Measurements from ENCODE around the gene BANF1. TPM values are rescaled to one million over a fixed set of nuclear protein-coding genes. Genes with fewer than 3 reads are reported as not detected.
A peak's percentile ranks its signal among the peaks of the same experiment; 100 is the strongest.

BANF1 gene
- total and polyA plus RNA-seq, 2 donors (not counting 1 experiment from before 2014, with no cell fraction given): 74.3 to 99.3 TPM

DNA sequence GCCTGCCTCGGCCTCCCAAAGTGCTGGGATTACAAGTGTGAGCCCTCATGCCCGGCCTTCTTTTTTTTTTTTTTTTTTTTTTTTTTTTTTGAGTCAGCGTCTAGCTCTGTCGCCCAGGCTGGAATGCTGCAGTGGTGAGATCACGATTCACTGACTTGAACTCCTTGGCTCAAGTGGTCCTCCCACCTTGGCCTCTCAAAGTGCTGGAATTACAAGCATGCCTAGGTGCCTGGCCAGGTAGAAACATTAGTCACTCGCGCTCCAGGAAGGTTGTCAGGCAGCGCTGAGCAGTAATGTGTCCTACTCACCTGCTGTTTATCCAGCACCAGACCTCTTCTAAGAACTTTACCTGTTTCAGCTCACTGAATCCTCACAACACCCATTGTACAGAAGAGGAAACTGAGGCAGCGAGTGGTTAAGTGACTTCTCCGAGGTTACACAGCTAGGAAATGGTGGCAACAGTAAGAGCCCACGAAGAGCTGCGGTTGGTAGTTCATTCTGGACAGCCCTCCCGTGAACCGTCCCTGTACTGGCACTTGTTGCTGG is 9.0 kb downstream of the BANF1 start:
- peaks cover 11 to 13% of the 10 kb centered on the region in 2 donors for H3K4me1 ChIP-seq (ENCODE audit: control insufficient read depth in 2 of 2, insufficient read depth in 2 of 2, low read length in 2 of 2)
- peaks cover under 1% of the 10 kb centered on the region for H4K20me1 ChIP-seq (ENCODE audit: control insufficient read depth, insufficient read depth, low read length, poor library complexity, severe bottlenecking)
- H2AFZ ChIP-seq (ENCODE audit: insufficient read depth, low read depth, low read length, poor library complexity, severe bottlenecking): peak overlapping the region; percentile 74
- Mint-ChIP-seq H3K27ac (no peak overlapping the region), H3K27me3 (peaks cover 8% of the 10 kb centered on the region), H3K9me3 (ENCODE audit: insufficient read depth) (no peaks in the 10 kb centered on the region), H3K4me1 (peaks cover 2% of the 10 kb centered on the region), H3K4me3 (no peak overlapping the region)
- H3K27ac ChIP-seq (ENCODE audit: low read length in 2 of 2): no peak overlapping the region
- peaks cover 0 to 12% (median 0%) of the 10 kb centered on the region in 3 donors for H3K9me3 ChIP-seq (ENCODE audit: control extremely low read depth in 1 of 3, control insufficient read depth in 2 of 3, insufficient read depth in 1 of 3, low read length in 2 of 3)
- peaks cover 0 to 29% (median 12%) of the 10 kb centered on the region in 4 experiments for H3K27me3 ChIP-seq (replicated peaks in 1 of 4; ENCODE audit: control extremely low read depth in 1 of 4, control insufficient read depth in 3 of 4, insufficient read depth in 4 of 4, low read length in 3 of 4)
- ATAC-seq (ENCODE audit: low read depth): no peak
- H3K4me2 ChIP-seq (replicated peaks; ENCODE audit: low read depth, low read length, poor library complexity, severe bottlenecking): peak overlapping the region; percentile 67
- DNase-seq: no peak
- CTCF ChIA-PET: interaction anchor here (1.6 kb wide), 1 partner anchor 12 kb away, joined by 4 read pairs; no protein-coding TSS in a partner anchor
- POLR2A ChIA-PET: no interaction called here
- peaks cover 5% of the 10 kb centered on the region for H3K79me2 ChIP-seq (ENCODE audit: control insufficient read depth, insufficient read depth, low read length)
- 63% methylated on average over 12 of the region's 14 CpGs for WGBS (ENCODE audit: insufficient coverage)
- TF ChIP-seq EZH2 (IDR thresholded peaks at IDR 0.05; ENCODE audit: borderline replicate concordance, insufficient read depth, low read depth, low read length, poor library complexity, severe bottlenecking): no peak
- intact Hi-C loops (cut with micrococcal nuclease): no loop called here
- peak overlapping the region in 1 of 5 experiments; percentile 20 for H3K4me3 ChIP-seq (ENCODE audit: control extremely low read depth in 1 of 5, extremely low read depth in 1 of 5, insufficient read depth in 1 of 5, low read depth in 2 of 5, low read length in 4 of 5)
- peaks cover 0 to 4% of the 10 kb centered on the region in 2 experiments for H3K36me3 ChIP-seq (replicated peaks in 1 of 2; ENCODE audit: control extremely low read depth in 1 of 2, control insufficient read depth in 1 of 2, extremely low read depth in 1 of 2, insufficient read depth in 2 of 2, low read length in 1 of 2)
- H3K9ac ChIP-seq (ENCODE audit: low read length): no peak overlapping the region

DNA sequence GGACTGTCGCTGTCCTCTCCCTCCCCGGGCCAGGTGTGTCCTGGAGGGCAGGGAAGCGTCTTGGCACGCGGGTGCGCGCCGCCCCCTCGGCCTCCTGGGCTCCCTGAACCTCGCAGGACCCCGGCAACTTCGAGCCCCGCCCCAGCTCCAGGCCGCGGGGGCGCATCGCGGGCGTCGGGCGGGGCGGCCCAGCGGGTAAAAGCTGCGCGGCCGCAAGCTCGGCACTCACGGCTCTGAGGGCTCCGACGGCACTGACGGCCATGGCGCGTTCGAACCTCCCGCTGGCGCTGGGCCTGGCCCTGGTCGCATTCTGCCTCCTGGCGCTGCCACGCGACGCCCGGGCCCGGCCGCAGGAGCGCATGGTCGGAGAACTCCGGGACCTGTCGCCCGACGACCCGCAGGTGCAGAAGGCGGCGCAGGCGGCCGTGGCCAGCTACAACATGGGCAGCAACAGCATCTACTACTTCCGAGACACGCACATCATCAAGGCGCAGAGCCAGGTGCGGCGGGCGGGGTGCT is 9.5 kb downstream of the BANF1 start, which contains the start of gene CST6:
Gene CST6, plus strand, starts transcription at position 224 of the 519 bp plus-strand sequence. Its CDS starts 37 bp downstream, at position 261.
- Histone ChIP-seq H3K9ac (ENCODE audit: low read length) (no peak within 1 kb of the TSS), H3K79me2 (ENCODE audit: control insufficient read depth, insufficient read depth, low read length) (no peaks in the 10 kb centered on the region), H3K27me3 (replicated peaks in 1 of 4; ENCODE audit: control extremely low read depth in 1 of 4, control insufficient read depth in 3 of 4, insufficient read depth in 4 of 4, low read length in 3 of 4) (peaks cover 0 to 29% (median 12%) of the 10 kb centered on the region in 4 experiments), H3K4me3 (ENCODE audit: control extremely low read depth in 1 of 5, extremely low read depth in 1 of 5, insufficient read depth in 1 of 5, low read depth in 2 of 5, low read length in 4 of 5) (peak within 1 kb of the TSS in 1 of 5 experiments; percentile 20), H3K36me3 (replicated peaks in 1 of 2; ENCODE audit: control extremely low read depth in 1 of 2, control insufficient read depth in 1 of 2, extremely low read depth in 1 of 2, insufficient read depth in 2 of 2, low read length in 1 of 2) (no peaks in the 10 kb centered on the region), H4K20me1 (ENCODE audit: control insufficient read depth, insufficient read depth, low read length, poor library complexity, severe bottlenecking) (no peaks in the 10 kb centered on the region), H3K9me3 (ENCODE audit: control extremely low read depth in 1 of 3, control insufficient read depth in 2 of 3, insufficient read depth in 1 of 3, low read length in 2 of 3) (peaks cover 0 to 12% (median 0%) of the 10 kb centered on the region in 3 donors), H3K4me2 (replicated peaks; ENCODE audit: low read depth, low read length, poor library complexity, severe bottlenecking) (peak within 1 kb of the TSS; percentile 67), H3K27ac (ENCODE audit: low read length in 2 of 2) (no peak within 1 kb of the TSS), H2AFZ (ENCODE audit: insufficient read depth, low read depth, low read length, poor library complexity, severe bottlenecking) (peak within 1 kb of the TSS; percentile 74), H3K4me1 (ENCODE audit: control insufficient read depth in 2 of 2, insufficient read depth in 2 of 2, low read length in 2 of 2) (peaks cover 11 to 13% of the 10 kb centered on the region in 2 donors)
- Mint-ChIP-seq H3K27ac (no peak within 1 kb of the TSS), H3K9me3 (ENCODE audit: insufficient read depth) (no peaks in the 10 kb centered on the region), H3K4me3 (no peak within 1 kb of the TSS), H3K27me3 (peaks cover 8% of the 10 kb centered on the region), H3K4me1 (peaks cover 2% of the 10 kb centered on the region)
- WGBS (ENCODE audit: insufficient coverage): 20% methylated on average over 61 of the region's 61 CpGs
- intact Hi-C loops (cut with micrococcal nuclease): no loop called here
- TF ChIP-seq, protein P1, sequence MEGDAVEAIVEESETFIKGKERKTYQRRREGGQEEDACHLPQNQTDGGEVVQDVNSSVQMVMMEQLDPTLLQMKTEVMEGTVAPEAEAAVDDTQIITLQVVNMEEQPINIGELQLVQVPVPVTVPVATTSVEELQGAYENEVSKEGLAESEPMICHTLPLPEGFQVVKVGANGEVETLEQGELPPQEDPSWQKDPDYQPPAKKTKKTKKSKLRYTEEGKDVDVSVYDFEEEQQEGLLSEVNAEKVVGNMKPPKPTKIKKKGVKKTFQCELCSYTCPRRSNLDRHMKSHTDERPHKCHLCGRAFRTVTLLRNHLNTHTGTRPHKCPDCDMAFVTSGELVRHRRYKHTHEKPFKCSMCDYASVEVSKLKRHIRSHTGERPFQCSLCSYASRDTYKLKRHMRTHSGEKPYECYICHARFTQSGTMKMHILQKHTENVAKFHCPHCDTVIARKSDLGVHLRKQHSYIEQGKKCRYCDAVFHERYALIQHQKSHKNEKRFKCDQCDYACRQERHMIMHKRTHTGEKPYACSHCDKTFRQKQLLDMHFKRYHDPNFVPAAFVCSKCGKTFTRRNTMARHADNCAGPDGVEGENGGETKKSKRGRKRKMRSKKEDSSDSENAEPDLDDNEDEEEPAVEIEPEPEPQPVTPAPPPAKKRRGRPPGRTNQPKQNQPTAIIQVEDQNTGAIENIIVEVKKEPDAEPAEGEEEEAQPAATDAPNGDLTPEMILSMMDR (IDR thresholded peaks at IDR 0.05): no peak
- peak; percentile 93 for TF ChIP-seq EZH2 (IDR thresholded peaks at IDR 0.05; ENCODE audit: borderline replicate concordance, insufficient read depth, low read depth, low read length, poor library complexity, severe bottlenecking)
- no peak for DNase-seq
- ATAC-seq (ENCODE audit: low read depth): no peak
- POLR2A ChIA-PET: no interaction called here
- CTCF ChIA-PET: interaction anchor here (1.6 kb wide), 1 partner anchor 11 kb away, joined by 4 read pairs; no protein-coding TSS in a partner anchor
